ENCODE data around the gene DHPS.

Gene DHPS

DNA sequence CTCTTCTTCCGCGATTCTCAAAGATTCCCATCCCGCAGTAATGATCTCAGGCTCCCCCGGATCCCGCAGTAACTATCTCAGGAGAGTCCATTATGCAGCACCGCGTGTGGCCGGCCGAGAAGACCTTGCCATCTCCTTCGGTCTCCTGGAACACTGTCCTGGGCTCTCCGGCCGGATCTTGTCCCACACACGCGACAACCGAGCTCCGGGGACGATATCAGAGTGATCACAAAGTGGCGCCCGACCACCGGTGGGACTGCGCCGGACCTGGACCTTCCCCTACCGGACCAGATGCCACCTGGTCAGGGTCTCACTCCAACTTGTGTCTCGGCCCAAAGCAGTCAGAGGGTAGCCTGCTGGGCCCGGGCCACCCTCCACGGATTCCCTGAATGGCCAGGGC, 39.2 kb downstream of the DHPS start:
- DNase-seq (ENCODE audit: low spot score), result no peak

DNA sequence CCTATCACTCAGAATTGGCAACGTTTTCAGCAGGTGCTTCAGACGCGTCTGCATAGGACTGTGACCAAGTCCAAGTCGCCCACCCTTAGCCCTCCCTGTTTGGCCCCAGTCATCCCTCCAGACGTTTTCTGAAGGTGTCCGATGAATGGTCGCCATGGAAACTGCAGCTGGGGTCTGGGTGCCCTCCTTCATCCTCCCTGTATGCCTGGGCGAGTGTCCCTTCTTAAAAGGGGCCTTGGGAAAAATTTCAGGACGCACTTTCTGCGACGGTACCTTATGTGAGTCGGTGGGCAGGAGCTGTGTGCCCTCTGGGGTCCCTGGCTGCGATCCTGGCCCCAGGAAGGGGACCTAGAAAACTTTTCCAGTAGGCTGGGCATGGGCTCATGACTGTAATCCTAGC, 40.2 kb downstream of the DHPS start:
- no peak for DNase-seq (ENCODE audit: low spot score)

DNA sequence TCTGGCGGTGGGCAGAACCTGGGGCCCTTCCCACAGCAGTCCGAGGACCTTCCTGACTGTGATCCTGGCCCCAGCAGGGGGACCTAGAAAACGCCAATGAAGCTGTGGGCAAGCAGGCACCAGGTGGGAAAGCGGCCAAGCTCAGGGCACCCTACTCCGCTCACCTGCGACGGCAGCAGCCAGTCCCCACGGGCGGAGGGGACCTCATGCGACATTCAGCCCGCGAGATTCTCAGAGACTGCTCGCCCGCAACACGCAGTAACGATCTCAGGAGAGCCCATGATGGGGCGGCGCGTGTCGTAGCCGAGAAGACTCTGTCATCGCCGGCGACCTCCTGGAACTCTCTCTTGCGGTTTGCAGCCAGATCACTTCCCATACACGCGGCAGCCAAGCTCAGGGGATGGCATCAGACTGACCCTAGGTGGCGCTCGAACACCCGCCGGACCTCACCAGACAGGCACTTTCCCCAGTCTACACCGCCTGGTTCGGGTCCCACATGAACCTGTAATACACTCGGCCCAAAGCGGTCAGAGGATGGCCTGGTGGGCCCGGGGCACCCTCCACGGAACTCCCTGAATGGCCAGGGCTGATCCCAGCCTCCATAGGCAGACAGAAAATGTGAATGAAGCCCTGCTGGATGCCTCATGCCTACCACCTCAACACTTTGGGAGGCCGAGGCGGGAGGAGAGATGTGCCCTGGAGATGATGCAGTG, 41.6 kb downstream of the DHPS start:
- DNase-seq (ENCODE audit: low spot score), result peak; percentile 92

DNA sequence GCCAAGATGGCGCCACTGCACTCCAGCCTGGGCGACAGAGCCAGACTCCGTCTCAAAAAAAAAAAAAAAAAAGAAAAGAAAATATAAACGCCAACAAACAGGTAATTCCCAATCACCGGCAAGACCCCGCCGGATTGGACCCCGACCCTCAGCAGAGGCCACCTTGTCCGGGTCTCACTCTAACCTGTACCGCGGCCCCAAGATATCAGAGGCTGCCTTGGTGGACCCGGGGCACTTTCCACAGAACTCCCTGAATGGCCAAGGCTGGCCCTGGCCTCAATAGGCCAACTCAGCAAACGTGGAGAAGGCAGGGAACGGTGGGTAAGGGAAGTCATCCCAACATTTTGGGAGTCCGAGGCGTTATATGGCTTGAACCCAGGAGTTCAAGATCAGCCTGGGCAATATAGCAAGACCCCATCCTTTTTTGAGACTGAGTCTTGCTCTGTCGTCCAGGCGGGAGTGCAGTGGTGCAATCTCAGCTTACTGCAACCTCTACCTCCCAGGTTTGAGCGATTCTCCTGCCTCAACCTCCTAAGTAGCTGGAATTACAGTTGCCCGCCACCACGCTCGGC, 43.0 kb downstream of the DHPS start:
- DNase-seq (ENCODE audit: low spot score), result no peak

DNA sequence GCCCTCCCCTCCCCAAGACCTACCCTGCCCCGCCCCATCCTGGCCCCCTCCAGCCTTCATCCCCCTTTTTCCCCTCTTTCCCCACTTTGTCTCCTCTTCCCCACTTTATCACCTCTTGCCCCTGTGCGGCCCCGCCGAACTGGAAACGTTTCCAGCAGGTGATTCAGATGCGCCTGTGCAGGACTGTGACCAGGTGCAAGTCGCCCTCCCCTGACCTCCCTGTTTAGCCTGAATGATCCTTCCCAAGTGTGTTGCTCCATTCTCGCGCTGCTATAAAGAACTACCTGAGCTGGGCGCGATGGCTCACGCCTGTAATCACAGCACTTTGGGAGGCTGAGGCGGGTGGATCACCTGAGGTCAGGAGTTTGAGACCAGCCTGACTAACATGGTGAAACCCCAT, 45.0 kb downstream of the DHPS start:
- no peak for DNase-seq (ENCODE audit: low spot score)

DNA sequence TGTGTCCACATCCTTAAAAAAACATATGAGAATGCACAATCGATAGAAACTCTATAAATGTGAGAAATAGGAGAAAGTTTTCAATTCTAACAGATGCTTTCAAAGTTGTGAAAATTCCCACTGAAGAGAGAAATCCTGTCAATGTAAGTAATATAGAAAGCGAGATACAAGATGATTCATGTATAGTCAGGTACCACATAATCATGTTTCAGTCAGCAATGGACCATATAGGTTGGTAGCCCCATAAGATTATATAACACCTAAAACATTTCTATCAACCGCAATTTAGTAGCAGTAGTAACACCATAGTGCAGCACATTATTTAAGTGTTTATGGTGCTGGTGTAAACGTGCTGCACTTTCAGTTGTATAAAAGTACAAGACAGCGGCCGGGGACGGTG, 52.5 kb downstream of the DHPS start:
- no peak for DNase-seq (ENCODE audit: low spot score)

DNA sequence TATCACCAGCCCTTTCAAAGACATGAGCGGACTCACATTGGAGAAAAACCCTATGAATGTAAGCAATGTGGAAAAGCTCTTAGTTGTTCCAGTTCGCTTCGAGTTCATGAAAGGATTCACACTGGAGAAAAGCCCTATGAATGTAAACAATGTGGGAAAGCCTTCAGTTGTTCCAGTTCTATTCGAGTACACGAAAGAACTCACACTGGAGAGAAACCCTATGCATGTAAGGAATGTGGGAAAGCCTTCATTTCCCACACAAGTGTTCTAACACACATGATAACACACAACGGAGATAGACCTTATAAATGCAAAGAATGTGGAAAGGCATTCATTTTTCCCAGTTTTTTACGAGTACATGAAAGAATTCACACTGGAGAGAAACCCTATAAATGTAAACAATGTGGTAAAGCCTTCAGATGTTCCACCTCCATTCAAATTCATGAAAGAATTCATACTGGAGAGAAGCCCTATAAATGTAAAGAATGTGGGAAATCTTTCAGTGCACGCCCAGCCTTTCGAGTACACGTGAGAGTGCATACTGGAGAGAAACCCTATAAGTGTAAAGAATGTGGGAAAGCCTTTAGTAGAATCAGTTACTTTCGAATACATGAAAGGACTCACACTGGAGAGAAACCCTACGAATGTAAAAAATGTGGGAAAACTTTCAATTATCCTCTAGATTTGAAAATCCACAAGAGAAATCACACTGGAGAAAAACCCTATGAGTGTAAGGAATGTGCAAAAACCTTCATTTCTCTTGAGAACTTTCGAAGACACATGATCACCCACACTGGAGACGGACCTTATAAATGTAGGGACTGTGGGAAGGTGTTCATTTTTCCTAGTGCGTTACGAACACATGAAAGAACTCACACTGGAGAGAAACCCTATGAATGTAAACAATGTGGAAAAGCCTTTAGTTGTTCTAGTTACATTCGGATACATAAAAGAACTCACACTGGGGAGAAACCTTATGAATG, 53.3 kb downstream of the DHPS start:
- DNase-seq (ENCODE audit: low spot score), result no peak

DNA sequence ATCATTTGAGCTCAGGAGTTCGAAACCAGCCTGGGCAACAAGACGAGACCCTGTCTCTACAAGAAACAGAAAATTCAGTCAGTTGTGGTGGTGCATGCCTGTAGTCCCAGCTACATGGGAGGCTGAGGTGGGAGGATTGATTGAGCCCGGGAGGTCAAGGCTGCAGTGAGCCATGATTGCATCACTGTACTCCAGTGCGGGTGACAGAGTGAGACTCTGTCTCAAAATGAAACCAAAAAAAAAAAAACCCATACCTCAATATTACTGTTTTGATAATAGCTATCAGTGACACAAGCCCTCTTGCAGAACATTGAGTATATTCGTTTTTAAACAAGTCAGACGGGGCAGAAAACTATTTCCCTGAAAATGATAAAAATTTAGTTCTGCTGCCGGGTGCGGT, 54.7 kb downstream of the DHPS start:
- DNase-seq (ENCODE audit: low spot score), result no peak
